GM21717 (cell line): ENCODE measurements around the gene NATD1.
"Not testable (repeated sequence)": the region's sequence is repeated elsewhere in the genome, so short reads cannot be mapped to it uniquely, and the experiment has no call there.

ENCODE experiments used
- ATAC-seq: cut with Tn5 transposase; IDR thresholded peaks from one replicate; pipeline ENCODE4 v1.9.1; 2021; ENCODE audit warnings: mild to moderate bottlenecking, moderate library complexity; ENCODE audit not compliant: unreplicated experiment

NATD1 gene

DNA sequence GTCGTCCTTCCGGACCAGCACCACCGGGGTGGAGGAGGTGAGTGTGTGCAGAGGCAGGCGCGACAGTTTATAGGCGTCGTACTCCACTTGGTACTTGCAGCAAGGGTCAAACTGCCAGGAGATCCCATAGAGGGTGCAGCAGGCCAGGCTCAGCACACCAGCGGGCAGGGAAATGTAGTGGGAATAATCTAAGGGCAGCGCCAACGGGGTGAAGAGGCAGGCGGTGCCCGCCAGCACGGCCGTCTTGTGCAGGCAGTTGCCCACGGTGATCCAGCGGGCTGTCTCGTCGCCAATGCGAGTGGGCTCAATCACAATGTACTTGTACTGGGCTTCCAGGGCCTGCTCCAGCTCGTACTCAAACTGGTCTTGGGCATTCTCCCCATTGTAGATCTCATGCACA lies 54.8 kb downstream of the NATD1 start:
- no peak for ATAC-seq

DNA sequence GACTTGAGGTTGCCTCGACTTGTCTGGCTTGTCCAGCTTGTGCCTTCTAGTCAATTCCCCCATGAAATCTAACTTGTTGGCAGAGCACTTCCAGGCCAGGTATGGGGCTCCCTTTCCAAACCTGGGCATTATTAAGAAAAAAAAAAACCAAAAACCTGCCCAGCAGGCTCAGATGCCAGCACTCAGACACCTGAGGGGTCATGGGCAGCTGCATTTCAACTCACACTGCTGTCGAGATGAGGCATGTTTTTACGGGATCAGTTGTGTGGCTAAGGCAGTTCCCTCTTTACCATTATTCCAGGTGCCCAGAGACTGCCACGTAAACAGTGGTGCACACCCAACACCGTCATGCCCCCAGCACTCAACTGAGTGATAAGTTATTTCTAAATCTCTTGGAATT lies 57.1 kb downstream of the NATD1 start:
- ATAC-seq: no peak

DNA sequence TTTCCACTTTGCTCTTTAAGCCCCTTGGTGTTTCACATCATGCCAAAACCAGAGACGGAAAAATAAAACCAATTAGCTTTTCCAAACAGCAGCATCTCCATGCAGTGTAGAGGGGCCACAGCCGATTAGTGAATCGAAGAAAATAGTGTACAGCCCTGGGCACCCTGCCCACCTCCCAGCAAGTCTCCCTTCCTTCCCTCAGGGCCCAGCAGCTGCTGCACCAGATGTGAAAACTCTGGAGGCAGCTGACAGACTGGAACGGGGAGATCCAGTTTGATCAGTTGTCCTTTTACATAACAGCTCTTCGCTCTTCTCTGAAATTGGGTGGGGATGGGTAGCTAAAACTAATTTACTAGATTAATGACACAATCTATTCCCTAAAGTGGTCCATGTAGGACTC lies 58.5 kb downstream of the NATD1 start:
- ATAC-seq: no peak

DNA sequence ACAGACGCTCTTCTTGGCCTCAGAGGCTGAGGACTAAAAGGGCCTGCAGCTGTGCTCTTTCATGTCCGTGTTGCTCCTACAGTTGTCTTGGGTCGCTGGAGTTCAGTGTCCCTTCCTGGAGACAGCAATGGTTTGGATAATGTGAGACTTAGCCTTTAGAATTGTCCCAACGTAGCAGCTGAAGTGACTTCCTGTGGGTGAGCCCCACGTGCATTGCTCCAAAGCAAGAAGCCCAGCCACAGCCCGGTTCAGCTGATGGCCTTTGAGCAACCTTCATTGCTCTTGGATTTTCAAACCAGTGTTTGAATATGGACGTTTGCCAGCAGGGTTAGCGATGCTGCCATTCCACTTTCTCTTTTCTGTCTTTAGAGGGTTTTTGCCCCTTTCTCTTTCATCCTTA lies 59.0 kb downstream of the NATD1 start:
- no peak for ATAC-seq

DNA sequence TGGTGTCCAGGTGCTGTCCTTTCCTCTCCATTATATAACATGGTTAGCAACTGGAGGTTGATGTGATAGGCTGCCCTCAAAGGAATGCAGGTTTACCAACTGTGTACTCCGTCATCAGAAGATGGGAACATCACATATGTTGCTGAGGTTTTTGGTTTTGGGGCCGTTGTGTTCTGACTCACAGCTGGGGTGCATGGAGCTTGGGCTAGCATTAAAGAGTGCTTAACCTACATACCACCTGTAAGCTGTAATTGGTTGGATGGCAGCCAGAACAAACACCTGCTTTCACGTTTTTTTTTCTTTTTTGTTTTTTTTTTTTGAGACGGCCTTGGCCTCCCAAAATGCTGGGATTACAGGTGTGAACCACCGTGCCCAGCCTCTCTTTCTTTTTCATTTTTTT lies 60.2 kb downstream of the NATD1 start:
- ATAC-seq: no peak

DNA sequence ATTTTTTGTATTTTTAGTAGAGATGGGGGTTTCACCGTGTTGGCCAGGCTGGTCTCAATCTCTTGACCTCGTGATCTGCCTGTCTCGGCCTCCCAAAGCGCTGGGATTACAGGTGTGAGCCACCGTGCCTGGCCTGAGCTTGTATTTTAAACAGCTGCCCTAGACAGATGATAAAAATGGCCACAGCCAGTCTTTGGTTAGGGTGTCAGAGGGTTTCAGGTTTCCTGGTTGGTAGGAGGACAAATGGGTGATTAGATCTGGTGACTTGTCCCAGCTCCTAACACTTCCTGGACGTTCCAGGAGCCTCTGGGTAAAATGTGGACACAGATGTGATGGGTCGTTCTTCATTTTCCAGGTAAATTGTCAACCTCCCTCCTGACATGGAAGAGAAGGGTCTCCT lies 60.8 kb downstream of the NATD1 start:
- ATAC-seq: not testable (repeated sequence)

DNA sequence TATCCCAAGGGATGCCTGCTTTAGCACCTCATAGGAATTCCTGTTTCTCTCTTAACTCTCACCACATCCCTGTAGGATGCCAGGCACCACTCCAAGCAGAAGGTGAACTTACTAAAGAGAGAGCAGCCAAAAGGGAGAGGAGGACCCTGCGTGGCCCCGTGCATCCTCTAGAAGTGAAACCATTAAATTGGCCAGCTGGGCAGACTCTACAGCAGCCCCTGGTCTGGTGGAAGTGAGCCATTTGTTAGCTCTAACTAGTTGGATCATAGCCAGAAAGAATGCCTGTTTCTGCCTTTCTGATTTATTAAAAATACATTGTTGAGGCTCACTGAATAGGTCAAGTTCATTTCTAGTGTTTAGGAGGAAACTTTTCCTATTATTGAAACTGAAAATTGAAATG lies 61.5 kb downstream of the NATD1 start:
- no peak for ATAC-seq

DNA sequence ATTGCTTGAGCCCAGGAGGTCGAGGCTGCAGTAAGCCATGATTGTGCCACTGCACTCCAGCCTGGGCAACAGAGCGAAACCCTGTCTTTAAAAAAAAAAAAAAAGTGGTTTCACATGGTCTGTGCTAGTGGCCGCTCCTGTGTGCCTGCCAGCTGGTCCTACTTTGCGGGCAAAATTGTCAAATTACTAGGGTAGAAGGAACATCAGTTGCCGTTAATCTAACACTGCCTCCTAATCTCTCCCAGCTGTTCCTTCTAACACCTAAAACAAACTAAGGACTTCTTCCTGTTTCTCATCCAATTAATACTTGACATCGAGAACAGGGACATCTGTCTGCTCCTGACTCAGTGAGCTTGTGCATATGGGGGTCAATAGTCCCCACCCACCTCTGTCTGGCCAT lies 63.1 kb downstream of the NATD1 start:
- ATAC-seq: no peak

DNA sequence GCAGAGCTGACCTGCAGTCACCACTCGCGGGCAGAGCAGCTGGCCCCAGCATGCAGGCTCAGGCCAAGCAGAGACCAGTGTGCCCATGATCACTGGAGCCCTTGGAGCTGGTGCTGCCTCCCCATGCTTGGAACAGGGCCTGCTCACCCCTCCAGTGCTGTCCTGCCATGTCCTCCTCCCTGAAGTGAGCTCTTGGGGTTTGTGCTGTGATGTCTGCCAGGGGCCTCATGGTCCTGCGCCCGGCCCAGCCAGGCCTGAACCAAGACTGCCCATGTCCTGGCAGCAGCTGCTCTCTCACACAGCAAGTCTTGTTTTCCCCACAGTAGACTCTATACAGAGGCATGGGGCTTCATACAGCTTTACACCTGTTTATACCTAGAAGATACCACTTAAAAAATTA lies 63.8 kb downstream of the NATD1 start:
- ATAC-seq: no peak
